H1 (cell line): ENCODE data around the gene SMNDC1. TPM values are rescaled to one million over a fixed set of nuclear protein-coding genes. Genes with fewer than 3 reads are reported as not detected.

ENCODE experiments used
- CTCF ChIP-seq, 3 experiments: IDR thresholded peaks; 1 replicate in 2 of 3; 2 replicates in 1 of 3; pipeline versions ENCODE4 v1.5.1 to v1.6.1; 2011; ENCODE audit warnings: low read length in 3 of 3, mild to moderate bottlenecking in 3 of 3, inconsistent platforms in 2 of 3, low read depth in 1 of 3, moderate library complexity in 1 of 3; ENCODE audit not compliant: insufficient read depth in 1 of 3; ENCODE audit errors: control extremely low read depth in 1 of 3
- SAP30 ChIP-seq: fragments of 300-600 bp; sonication (generic); IDR thresholded peaks from 2 replicates; pipeline ENCODE4 v1.7.1; 2012; ENCODE audit warnings: low read length, moderate library complexity, mild to moderate bottlenecking, inconsistent platforms; ENCODE audit not compliant: insufficient read depth, insufficient replicate concordance
- polyA plus RNA-seq, 7 experiments: library from polyadenylated mRNA; depleted of rRNA in 3 of 7; stranded (reverse) in 5 of 7; unstranded in 2 of 7; fragments of >200 nt in 5 of 7; fragments of 200-250 nt in 2 of 7; gene quantifications; 1 replicate in 5 of 7; 2 replicates in 1 of 7; 4 replicates in 1 of 7; pipeline versions ENCODE4 v1.2.1 to v1.2.3, GENCODE V29; 2011 to 2013; ENCODE audit warnings: missing spikeins in 2 of 7, mixed read lengths in 2 of 7
- total RNA-seq: library from RNA; stranded (reverse); fragmentation: NEBNext Ultra II Directional; extraction: Animal tissue kit (Norgen Biotek cat#: 25700); gene quantifications from 2 replicates; pipeline ENCODE4 v1.2.1, GENCODE V29; 2021

Gene SMNDC1
- total and polyA plus RNA-seq, 2 of the 8 experiments (the other 6 are each of a cell fraction or from before 2014, with no cell fraction given), result 8.1 to 48.6 TPM

- TF ChIP-seq CTCF (IDR thresholded peaks at IDR 0.05; ENCODE audit: control extremely low read depth in 1 of 3, insufficient read depth in 1 of 3, low read depth in 1 of 3, low read length in 3 of 3), result no peak
- TF ChIP-seq SAP30, result no peak
- TF ChIP-seq, all 59 proteins: peak for 0
These were observed 46.2 kb downstream of the SMNDC1 start (continued) for GRCh38 chr10:110258542-110258941.
